Left lung (tissue), 10 donors: ENCODE measurements around the gene PRSS36. TPM values are rescaled to one million over a fixed set of nuclear protein-coding genes. Genes with fewer than 3 reads are reported as not detected.
A peak's percentile ranks its signal among the peaks of the same experiment; 100 is the strongest.

Experiments used
- ATAC-seq: fragments of 200-7000 bp; cut with Tn5 transposase; one replicate; pipeline ENCODE4 v1.9.1; 2020; ENCODE audit warnings: moderate library complexity
- DNase-seq, 4 donors: peaks; one replicate each; pipeline ENCODE4 v3.0.0-alpha.2; 2013 to 2020
- H3K27ac ChIP-seq, 2 donors: fragments of 200-600 bp; sonication (generic) in 1 of 2; one replicate each; pipeline versions ENCODE4 v1.5.0 to v1.8.0; 2020 to 2021
- H3K27me3 ChIP-seq, 2 donors: fragments of 200-600 bp; sonication (generic) in 1 of 2; one replicate each; pipeline versions ENCODE4 v1.5.0 to v1.8.0; 2020 to 2021
- H3K36me3 ChIP-seq, 2 donors: fragments of 200-600 bp; sonication (generic) in 1 of 2; one replicate each; pipeline versions ENCODE4 v1.5.0 to v1.8.0; 2020 to 2021
- H3K4me1 ChIP-seq, 2 donors: fragments of 200-600 bp; one replicate each; pipeline ENCODE4 v1.8.0; 2021
- H3K4me3 ChIP-seq, 2 donors: fragments of 200-600 bp; sonication (generic) in 1 of 2; one replicate each; pipeline versions ENCODE4 v1.5.0 to v1.8.0; 2020 to 2021; ENCODE audit warnings: mild to moderate bottlenecking in 1 of 2
- H3K9me3 ChIP-seq, 2 donors: fragments of 200-600 bp; sonication (generic) in 1 of 2; one replicate each; pipeline versions ENCODE4 v1.5.0 to v1.8.0; 2020 to 2021
- CTCF ChIP-seq, 2 donors: fragments of 200-600 bp; sonication (generic) in 1 of 2; IDR thresholded peaks; one replicate each; pipeline versions ENCODE4 v1.5.0 to v1.8.0; 2021; ENCODE audit warnings: antibody characterized with exemption in 2 of 2
- intact Hi-C, 2 donors: fragments of 100-400 bp; cut with DNase I; formaldehyde crosslinking; loops; one replicate each; pipeline versions ENCODE4 v1.11.2 to v1.14.2; 2022
- polyA plus RNA-seq, 6 donors: library from polyadenylated mRNA; unstranded; fragments of 120-200 nt; gene quantifications; one replicate each; pipeline ENCODE4 v1.2.1, GENCODE V29; 2013; ENCODE audit not compliant: insufficient read length in 6 of 6
- total RNA-seq, 2 donors: library from RNA; stranded (reverse); fragmentation: NEBNext Ultra II Directional; extraction: Animal tissue kit (Norgen Biotek cat#: 25700); gene quantifications; one replicate each; pipeline ENCODE4 v1.2.1, GENCODE V29; 2021
- donor health status: DM: no; HTN: yes; CAD: no.
- donor health status: DM: no; HTN: no; CAD: no.

Gene PRSS36
- total and polyA plus RNA-seq, 8 donors = 0.70 to 5.8 (median 2.1) TPM

GRCh38 chr16:31128711-31129567 is 20.9 kb downstream of the PRSS36 start:
- peak in 3 of 4 donors; percentile 50 to 87 (median 84) for DNase-seq

GRCh38 chr16:31127182-31127581 is 22.7 kb downstream of the PRSS36 start:
- Histone ChIP-seq H3K4me1 (peaks cover 13 to 57% of the 10 kb centered on the region in 2 donors), H3K36me3 (peaks cover 0 to 73% of the 10 kb centered on the region in 2 donors), H3K9me3 (no peaks in the 10 kb centered on the region), H3K27ac (peak overlapping the region; percentile 90 to 97), H3K27me3 (no peaks in the 10 kb centered on the region), H3K4me3 (no peak overlapping the region)
- TF ChIP-seq CTCF (IDR thresholded peaks at IDR 0.05) = no peak
- peak; percentile 45 for ATAC-seq
- peak in 1 of 4 donors; percentile 72 for DNase-seq
- intact Hi-C loops = no loop called here

More at GRCh38 chr16:31128711-31129567, 20.9 kb downstream of the PRSS36 start:
- Histone ChIP-seq H3K4me3 (no peak overlapping the region), H3K9me3 (no peaks in the 10 kb centered on the region), H3K27me3 (no peaks in the 10 kb centered on the region), H3K4me1 (peaks cover 17 to 73% of the 10 kb centered on the region in 2 donors), H3K27ac (peak overlapping the region; percentile 90 to 97), H3K36me3 (peaks cover 0 to 61% of the 10 kb centered on the region in 2 donors)
- intact Hi-C loops = no loop called here
- no peak for TF ChIP-seq CTCF (IDR thresholded peaks at IDR 0.05)
- peak; percentile 65 for ATAC-seq

- intact Hi-C loops = no loop called here
- ATAC-seq = no peak
- DNase-seq = no peak
- Histone ChIP-seq H3K27me3 (no peaks in the 10 kb centered on the region), H3K36me3 (peaks cover 0 to 73% of the 10 kb centered on the region in 2 donors), H3K4me1 (peaks cover 13 to 46% of the 10 kb centered on the region in 2 donors), H3K27ac (peak overlapping the region in 1 of 2 donors; percentile 97), H3K9me3 (no peaks in the 10 kb centered on the region), H3K4me3 (no peak overlapping the region)
- no peak for TF ChIP-seq CTCF (IDR thresholded peaks at IDR 0.05)
Observed at GRCh38 chr16:31125844-31126243, 24.0 kb downstream of the PRSS36 start.

GRCh38 chr16:31120129-31120528 is 29.7 kb downstream of the PRSS36 start:
- H3K4me1 ChIP-seq = peaks cover 4 to 36% of the 10 kb centered on the region in 2 donors
- intact Hi-C loops = no loop called here
- H3K9me3 ChIP-seq = no peaks in the 10 kb centered on the region
- H3K4me3 ChIP-seq = no peak overlapping the region
- H3K36me3 ChIP-seq = peaks cover 0 to 59% of the 10 kb centered on the region in 2 donors
- peak overlapping the region in 1 of 2 donors; percentile 90 for H3K27ac ChIP-seq
- ATAC-seq (no peak), DNase-seq (no peak)
- no peak for TF ChIP-seq CTCF (IDR thresholded peaks at IDR 0.05)
- H3K27me3 ChIP-seq = no peaks in the 10 kb centered on the region
